ENCODE data around the gene MAP3K5. TPM values are rescaled to one million over a fixed set of nuclear protein-coding genes. Genes with fewer than 3 reads are reported as not detected.
"Not testable (repeated sequence)": the region's sequence is repeated elsewhere in the genome, so short reads cannot be mapped to it uniquely, and the experiment has no call there.

The MAP3K5 gene
- total and polyA plus RNA-seq, 2 donors (not counting 1 experiment from before 2014, with no cell fraction given) = 10.9 to 62.6 TPM

GRCh38 chr6:136717716-136717990 lies 74.6 kb downstream of the MAP3K5 start:
- Histone ChIP-seq H4K20me1 (ENCODE audit: control insufficient read depth, extremely low read depth, insufficient read depth, low read length) (no peaks in the 10 kb centered on the region), H3K36me3 (ENCODE audit: control insufficient read depth, insufficient read depth, low read length) (no peaks in the 10 kb centered on the region), H3K4me3 (replicated peaks in 1 of 4; ENCODE audit: control extremely low read depth in 1 of 4, insufficient read depth in 1 of 4, low read depth in 3 of 4, low read length in 4 of 4) (peak overlapping the region in 2 of 4 experiments; percentile 13 to 23), H3K9ac (ENCODE audit: insufficient read depth, low read length) (no peak overlapping the region), H3K27me3 (ENCODE audit: control insufficient read depth, insufficient read depth, low read length) (no peaks in the 10 kb centered on the region), H3K79me2 (ENCODE audit: control insufficient read depth, insufficient read depth, low read length) (no peaks in the 10 kb centered on the region), H3K9me3 (ENCODE audit: control insufficient read depth, insufficient read depth, low read depth, low read length) (no peaks in the 10 kb centered on the region), H3K27ac (ENCODE audit: insufficient read depth, low read length) (no peak overlapping the region), H2AFZ (ENCODE audit: low read length) (no peak overlapping the region), H3K4me1 (ENCODE audit: control insufficient read depth, extremely low read depth, insufficient read depth, low read length) (no peaks in the 10 kb centered on the region), H3K4me2 (ENCODE audit: extremely low read depth, insufficient read depth, low read length) (peak overlapping the region; percentile 62)
- TF ChIP-seq CTCF (conservative IDR thresholded peaks at IDR 0.05 in 1 of 2, IDR thresholded peaks at IDR 0.05 in 1 of 2; ENCODE audit: low read depth in 1 of 2, low read length in 2 of 2) (no peak), EZH2 (IDR thresholded peaks at IDR 0.05; ENCODE audit: low read length, missing control alignments) (no peak)
- DNase-seq (ENCODE audit: low read depth in 2 of 2) = peak; percentile 23 to 51

DNA sequence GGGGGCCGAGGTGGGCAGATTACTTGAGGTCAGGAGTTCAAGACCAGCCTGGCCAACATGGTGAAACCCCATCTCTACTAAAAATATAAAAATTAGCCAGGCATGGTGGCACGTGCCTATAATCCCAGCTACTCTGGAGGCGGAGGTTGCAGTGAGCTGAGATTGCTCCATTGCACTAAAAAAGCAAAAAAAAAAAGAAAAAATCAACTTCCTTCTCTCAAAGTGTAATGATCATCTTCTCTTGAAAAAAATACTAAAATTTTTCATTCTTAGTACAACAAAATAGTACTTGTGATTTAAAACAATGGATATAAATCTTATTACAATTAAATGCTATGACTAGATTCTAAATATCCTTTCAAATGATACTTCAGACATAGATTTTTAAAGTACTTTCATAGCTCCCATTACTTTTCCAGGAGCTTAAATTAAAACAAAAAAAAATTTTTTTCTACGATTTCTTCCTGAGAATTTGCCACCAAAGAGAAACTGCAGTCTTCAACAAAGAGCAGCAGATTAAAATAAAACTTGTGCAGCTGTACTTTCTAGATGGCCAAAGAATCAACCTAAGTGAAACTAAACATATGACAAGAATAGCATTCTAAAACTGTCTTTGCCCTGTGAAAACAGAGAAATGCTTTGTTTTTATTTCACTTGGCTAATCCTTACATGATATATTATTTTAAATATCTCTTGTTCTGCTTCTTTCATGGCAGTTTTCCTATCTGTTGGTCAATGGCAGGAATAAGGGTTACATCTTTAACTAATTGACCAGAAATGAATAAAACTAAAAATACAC lies 75.2 kb downstream of the MAP3K5 start:
- no peaks in the 10 kb centered on the region for H3K9me3 ChIP-seq (ENCODE audit: control insufficient read depth, insufficient read depth, low read depth, low read length)
- H3K4me3 ChIP-seq (replicated peaks in 1 of 4; ENCODE audit: control extremely low read depth in 1 of 4, insufficient read depth in 1 of 4, low read depth in 3 of 4, low read length in 4 of 4) = peak overlapping the region in 2 of 4 experiments; percentile 13 to 23
- no peak overlapping the region for H3K27ac ChIP-seq (ENCODE audit: insufficient read depth, low read length)
- TF ChIP-seq EZH2 (IDR thresholded peaks at IDR 0.05; ENCODE audit: low read length, missing control alignments) = no peak
- TF ChIP-seq CTCF (conservative IDR thresholded peaks at IDR 0.05 in 1 of 2, IDR thresholded peaks at IDR 0.05 in 1 of 2; ENCODE audit: low read depth in 1 of 2, low read length in 2 of 2) = no peak
- no peak for DNase-seq (ENCODE audit: low read depth in 2 of 2)
- no peaks in the 10 kb centered on the region for H3K27me3 ChIP-seq (ENCODE audit: control insufficient read depth, insufficient read depth, low read length)
- peak overlapping the region; percentile 62 for H3K4me2 ChIP-seq (ENCODE audit: extremely low read depth, insufficient read depth, low read length)
- no peak overlapping the region for H2AFZ ChIP-seq (ENCODE audit: low read length)
- H4K20me1 ChIP-seq (ENCODE audit: control insufficient read depth, extremely low read depth, insufficient read depth, low read length) = no peaks in the 10 kb centered on the region
- H3K9ac ChIP-seq (ENCODE audit: insufficient read depth, low read length) = no peak overlapping the region
- H3K36me3 ChIP-seq (ENCODE audit: control insufficient read depth, insufficient read depth, low read length) = no peaks in the 10 kb centered on the region
- H3K4me1 ChIP-seq (ENCODE audit: control insufficient read depth, extremely low read depth, insufficient read depth, low read length) = no peaks in the 10 kb centered on the region
- no peaks in the 10 kb centered on the region for H3K79me2 ChIP-seq (ENCODE audit: control insufficient read depth, insufficient read depth, low read length)

DNA sequence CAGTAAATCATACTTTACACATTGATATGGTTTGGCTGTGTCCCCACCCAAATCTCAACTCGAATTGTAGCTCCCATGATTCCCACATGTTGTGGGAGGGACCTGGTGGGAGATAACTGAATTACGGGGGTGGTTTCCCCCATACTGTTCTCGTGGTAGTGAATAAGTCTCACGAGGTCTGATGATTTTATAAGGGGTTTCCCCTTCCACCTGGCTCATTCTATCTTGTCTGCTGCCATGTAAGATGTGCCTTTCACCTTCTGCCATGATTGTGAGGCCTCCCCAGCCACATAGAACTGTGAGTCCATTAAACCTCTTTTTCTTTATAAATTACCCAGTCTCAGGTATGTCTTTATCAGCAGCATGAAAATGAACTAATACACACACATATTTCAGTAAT lies 79.6 kb downstream of the MAP3K5 start:
- H3K4me1 ChIP-seq (ENCODE audit: control insufficient read depth, extremely low read depth, insufficient read depth, low read length); H3K79me2 ChIP-seq (ENCODE audit: control insufficient read depth, insufficient read depth, low read length); DNase-seq (ENCODE audit: low read depth in 2 of 2); H3K36me3 ChIP-seq (ENCODE audit: control insufficient read depth, insufficient read depth, low read length); H3K4me2 ChIP-seq (ENCODE audit: extremely low read depth, insufficient read depth, low read length); H2AFZ ChIP-seq (ENCODE audit: low read length); H4K20me1 ChIP-seq (ENCODE audit: control insufficient read depth, extremely low read depth, insufficient read depth, low read length); H3K27me3 ChIP-seq (ENCODE audit: control insufficient read depth, insufficient read depth, low read length); H3K4me3 ChIP-seq (replicated peaks in 1 of 4; ENCODE audit: control extremely low read depth in 1 of 4, insufficient read depth in 1 of 4, low read depth in 3 of 4, low read length in 4 of 4); H3K9ac ChIP-seq (ENCODE audit: insufficient read depth, low read length); H3K27ac ChIP-seq (ENCODE audit: insufficient read depth, low read length); H3K9me3 ChIP-seq (ENCODE audit: control insufficient read depth, insufficient read depth, low read depth, low read length): not testable (repeated sequence)
